GM19455 (cell line): ENCODE measurements around the gene NFIB.

ENCODE experiments used
- ATAC-seq: cut with Tn5 transposase; IDR thresholded peaks from one replicate; pipeline ENCODE4 v1.9.1; 2021; ENCODE audit not compliant: unreplicated experiment

NFIB gene

GRCh38 chr9:14086495-14086894, 227.4 kb downstream of the NFIB start:
- ATAC-seq = no peak

DNA sequence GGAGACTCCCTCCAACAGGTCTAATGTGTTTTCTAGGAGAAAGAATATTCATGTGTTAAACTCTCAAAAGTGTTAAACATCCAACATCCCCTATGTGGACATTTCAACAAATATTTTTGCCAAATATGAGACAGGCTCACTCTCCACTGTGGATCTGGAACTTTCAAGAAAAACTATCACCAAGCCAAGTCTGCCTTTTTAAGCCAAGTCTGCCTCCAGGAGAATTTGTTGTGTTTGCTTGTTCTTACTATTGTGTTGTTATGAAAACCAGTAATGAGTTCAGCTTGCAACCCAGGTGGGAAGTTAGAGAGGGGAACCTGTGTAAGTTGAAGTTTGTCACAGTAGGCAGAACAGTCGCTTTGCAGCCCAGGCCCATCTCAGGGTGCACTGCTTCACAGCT, 228.1 kb downstream of the NFIB start:
- ATAC-seq = no peak

DNA sequence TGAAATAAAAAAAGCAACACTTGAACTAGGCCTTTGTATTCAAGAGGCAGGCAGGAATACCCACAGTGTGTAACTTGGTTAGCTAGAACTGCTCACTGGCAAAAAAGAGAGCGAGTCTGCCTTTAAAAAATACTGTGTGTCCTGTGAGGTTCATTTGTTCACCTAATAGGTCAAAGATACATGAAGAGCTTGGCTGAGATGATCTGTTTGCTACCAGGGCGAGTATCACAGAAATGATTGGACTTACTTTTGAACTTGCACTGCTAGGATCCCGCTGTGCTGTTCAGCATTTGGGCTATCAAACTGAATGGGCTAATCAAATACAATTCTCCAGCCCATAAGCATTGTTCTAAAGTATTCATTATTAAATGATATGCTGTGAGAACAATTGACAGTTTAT, 229.1 kb downstream of the NFIB start:
- no peak for ATAC-seq

DNA sequence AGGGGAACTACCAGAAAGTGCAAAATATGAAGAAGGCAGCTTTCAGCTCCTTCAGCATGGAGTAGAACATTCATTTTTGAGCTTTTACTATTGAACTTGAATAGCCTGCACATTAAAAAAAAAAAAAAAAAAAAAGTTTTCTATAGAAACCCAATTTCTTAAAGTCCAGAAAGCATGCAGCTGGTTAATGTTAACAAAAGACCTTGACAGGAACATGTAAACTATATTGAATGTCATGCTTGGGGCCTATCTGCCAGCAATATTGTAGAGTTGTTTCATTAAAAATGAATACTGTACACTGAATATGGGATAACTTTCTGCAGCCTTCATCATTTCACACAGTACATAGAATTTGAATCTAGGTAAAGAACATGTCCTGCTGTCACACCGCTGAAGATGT, 230.6 kb downstream of the NFIB start:
- ATAC-seq = no peak

DNA sequence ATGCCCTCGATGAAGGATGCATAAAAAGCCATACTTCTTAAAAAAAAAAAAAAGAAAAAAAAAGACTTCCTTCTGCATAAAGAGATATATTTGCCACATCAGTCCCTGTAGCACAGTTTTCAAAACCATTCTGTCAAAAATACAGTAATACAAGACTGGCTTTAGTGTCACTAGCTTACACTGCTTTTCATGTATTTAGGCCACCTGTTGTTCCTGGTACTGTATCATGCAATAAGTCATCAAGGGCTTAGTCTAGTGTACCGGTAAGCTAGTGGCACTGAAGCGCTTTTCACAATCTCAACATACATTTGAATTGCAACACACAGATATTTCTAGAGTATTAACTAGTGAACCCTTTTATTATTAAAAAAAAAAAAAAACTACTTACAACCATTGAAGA, 231.2 kb downstream of the NFIB start:
- no peak for ATAC-seq

GRCh38 chr9:14081745-14082144, 232.2 kb downstream of the NFIB start:
- no peak for ATAC-seq

DNA sequence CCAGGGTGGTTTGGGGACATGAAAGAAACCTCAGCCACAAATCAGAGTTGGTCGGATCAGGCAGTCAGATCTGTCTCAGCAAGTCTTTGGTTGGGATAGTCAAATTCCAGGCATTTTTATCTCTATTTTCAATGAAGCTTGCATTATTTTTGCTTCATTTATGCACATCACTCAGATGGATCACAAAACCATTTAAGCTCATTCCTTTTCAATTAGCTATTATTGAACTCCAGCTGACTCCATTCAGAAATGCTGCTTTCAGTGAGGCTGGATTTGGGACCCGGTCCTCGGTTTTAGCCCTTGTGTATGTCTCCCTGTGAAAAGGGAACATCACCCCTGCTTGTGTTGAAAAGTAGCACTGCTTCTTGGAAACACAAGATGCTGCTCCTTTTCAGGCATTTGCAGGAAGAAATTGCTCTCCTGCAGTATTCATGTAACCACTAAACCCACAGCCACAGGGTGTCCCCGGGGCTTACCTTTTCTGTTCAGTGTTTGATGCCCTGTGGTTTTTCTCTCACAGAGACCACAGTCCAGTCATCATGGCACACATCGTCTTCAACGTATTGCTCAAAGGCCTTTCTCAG, 232.9 kb downstream of the NFIB start:
- ATAC-seq = no peak

DNA sequence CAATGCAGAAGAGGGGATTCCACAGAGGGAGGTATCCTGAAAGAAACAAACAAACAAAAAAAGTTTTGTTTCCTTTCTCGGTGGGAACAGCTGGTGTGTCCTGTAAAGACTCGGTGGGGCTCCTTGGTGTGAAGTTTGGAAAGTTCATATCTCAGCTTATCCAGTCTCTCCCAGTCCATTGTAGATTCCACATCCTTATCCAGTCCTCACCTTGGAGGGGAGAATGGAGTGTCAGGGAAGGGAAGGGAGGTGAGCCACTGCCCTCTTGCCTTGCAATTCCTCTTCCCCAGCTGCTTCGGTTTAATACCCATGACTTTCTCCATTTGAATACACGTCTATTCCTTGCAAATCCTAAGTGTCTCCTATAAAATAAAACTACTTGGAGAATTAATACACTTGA, 234.5 kb downstream of the NFIB start:
- no peak for ATAC-seq

GRCh38 chr9:14077672-14078071, 236.3 kb downstream of the NFIB start:
- no peak for ATAC-seq

GRCh38 chr9:14075218-14075617, 238.7 kb downstream of the NFIB start:
- ATAC-seq = no peak

DNA sequence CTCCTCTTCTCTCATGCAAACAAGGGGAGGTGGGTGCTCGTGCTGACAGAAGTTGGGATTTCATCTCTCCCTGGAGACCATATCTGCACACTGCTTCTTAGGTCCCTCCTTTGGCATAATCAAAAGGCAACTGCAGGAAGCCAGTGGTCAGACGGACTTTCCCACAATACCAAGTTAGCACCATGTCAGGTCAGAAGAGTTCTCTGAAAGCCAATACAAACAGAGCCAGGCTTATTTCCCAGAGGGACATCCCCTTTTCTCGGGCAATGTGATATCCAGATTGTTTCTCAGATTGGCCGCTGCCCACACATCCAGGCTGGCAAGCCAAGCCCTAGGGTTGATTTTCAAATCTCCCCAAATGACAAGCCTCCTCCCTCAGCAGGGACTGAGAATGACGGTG, 241.1 kb downstream of the NFIB start:
- no peak for ATAC-seq

DNA sequence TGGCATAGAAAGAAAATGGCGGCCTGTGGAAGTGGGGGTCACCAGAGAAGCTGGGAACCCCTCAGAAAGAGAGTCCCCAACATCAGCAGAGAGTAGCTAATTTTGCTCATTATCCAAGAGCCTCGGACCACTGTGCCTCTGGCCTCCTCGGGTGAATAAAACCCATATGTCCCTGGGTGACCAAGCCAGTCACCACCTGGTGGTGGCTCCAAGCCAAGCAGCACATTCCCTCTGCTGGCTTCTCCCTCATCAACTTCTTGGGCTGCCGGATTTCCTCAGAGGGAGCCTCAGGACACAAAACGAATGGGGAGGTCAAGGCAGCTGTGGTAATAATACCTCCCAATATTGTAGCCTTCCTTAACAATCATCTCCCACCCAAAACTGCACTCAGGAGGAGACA, 242.5 kb downstream of the NFIB start:
- ATAC-seq = no peak

DNA sequence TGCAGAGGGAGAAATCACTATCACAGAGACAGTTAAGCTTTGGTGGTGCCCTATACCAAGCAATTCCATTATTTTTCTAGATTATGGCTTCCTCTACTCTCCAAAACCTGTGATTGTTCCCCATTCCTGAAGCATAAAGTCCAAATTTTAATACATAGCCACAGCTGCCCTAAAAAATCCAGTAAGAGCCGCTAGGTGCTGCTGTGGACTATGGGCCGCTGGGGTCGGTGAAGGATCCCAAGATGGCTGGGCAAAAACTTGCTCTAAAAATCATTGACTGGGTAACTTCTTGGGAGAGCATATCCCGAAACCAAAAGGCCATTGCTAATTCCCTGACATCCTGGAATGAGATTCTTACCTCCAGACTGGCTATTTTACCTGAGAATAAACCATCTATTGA, 245.3 kb downstream of the NFIB start:
- no peak for ATAC-seq

- no peak for ATAC-seq
Measured at GRCh38 chr9:14066831-14067230, 247.1 kb downstream of the NFIB start.

GRCh38 chr9:14066032-14066431, 247.9 kb downstream of the NFIB start:
- no peak for ATAC-seq

- no peak for ATAC-seq
Measured at GRCh38 chr9:14064940-14065339, 249.0 kb downstream of the NFIB start.

GRCh38 chr9:14063756-14064155, 250.2 kb downstream of the NFIB start:
- no peak for ATAC-seq

DNA sequence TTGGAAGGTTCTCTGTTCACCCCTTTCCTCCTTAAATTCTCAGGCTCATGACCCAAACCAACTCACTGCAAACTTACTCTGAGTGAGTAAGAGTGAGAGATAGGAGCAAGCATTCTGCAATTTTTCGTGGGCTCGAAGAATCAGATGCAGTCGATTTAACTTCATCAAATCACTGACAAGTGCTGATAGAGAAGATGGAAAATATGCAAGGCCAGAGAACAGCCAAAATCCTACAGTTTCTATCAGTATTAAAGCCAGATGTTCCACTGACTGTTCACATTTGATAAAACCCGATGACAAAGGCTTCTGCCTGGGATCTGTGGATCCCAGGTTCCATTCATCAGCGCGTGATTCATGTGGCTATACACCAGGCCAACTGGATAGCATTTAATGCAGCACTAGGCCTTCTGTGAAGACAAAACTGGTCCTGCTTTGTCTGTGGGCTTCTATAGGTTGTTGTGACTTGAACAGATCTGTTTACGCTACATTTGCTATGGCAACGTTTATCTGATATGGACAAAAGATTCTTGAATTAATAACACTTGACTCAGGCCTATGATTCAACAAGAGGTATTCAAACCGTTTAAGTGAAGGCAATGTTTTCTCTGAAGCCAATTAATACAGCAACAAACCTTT, 251.2 kb downstream of the NFIB start:
- ATAC-seq = no peak

DNA sequence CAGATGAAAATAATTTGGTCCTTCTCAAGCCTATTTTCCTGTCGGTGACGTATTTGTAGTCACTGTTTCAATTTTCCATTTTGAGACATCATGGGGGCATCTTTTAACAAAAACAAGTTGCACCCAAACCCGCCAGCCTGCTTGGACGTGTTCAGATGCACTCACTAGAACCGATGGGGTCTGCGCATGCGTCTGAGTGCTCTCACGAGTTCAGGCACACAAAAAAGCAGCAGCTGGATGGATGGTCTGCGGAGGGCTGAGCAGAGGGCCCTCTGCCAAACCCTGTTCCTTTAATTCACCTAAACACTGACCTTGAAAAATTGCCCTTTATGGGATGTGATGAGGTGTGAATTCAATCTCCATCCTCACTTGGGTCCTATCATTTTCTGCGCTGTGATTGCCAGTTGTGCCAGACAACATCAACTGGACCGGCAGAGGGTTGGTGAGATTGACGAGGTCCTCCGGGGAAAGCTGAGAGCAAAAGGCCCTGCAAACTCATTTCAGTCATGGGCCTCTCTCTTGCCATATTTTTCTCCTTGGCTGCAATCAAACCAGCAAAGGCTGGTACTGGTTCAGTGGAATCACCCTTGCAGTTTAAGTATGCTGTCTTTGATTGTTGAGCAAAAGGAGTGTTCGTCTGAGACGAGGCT, 251.9 kb downstream of the NFIB start:
- ATAC-seq = no peak

GRCh38 chr9:14058325-14058688, 255.6 kb downstream of the NFIB start:
- ATAC-seq = no peak

GRCh38 chr9:14057368-14058324, 256.3 kb downstream of the NFIB start:
- ATAC-seq = no peak
